Measurements from ENCODE around the gene BCL2A1.
A peak's percentile ranks its signal among the peaks of the same experiment; 100 is the strongest.
"Not testable (repeated sequence)": the region's sequence is repeated elsewhere in the genome, so short reads cannot be mapped to it uniquely, and the experiment has no call there.

BCL2A1 gene

GRCh38 chr15:79970624-79971434, at the start of gene BCL2A1:
BCL2A1 (minus strand) TSS chr15:79971196; CDS start chr15:79971119, 77 bp downstream.
- DNase-seq, result peak; percentile 69

- DNase-seq, result no peak
Observed at GRCh38 chr15:80020731-80021130, 49.7 kb upstream of the BCL2A1 start.

GRCh38 chr15:80020149-80020548, 49.2 kb upstream of the BCL2A1 start:
- DNase-seq, result not testable (repeated sequence)

GRCh38 chr15:80019168-80019745, 48.3 kb upstream of the BCL2A1 start:
- DNase-seq, result no peak

GRCh38 chr15:80017139-80017538, 46.1 kb upstream of the BCL2A1 start:
- DNase-seq, result not testable (repeated sequence)

- DNase-seq, result not testable (repeated sequence)
Observed at GRCh38 chr15:80016506-80016905, 45.5 kb upstream of the BCL2A1 start.

- DNase-seq, result no peak
Observed at GRCh38 chr15:80015156-80015555, 44.2 kb upstream of the BCL2A1 start.

- DNase-seq, result not testable (repeated sequence)
Observed at GRCh38 chr15:80014186-80014585, 43.2 kb upstream of the BCL2A1 start.

GRCh38 chr15:80012060-80012726, 41.2 kb upstream of the BCL2A1 start:
- DNase-seq, result no peak

- no peak for DNase-seq
Observed at GRCh38 chr15:80011596-80011995, 40.6 kb upstream of the BCL2A1 start.

- peak; percentile 40 for DNase-seq
Observed at GRCh38 chr15:80011041-80011523, 40.1 kb upstream of the BCL2A1 start.

GRCh38 chr15:80010131-80010673, 39.2 kb upstream of the BCL2A1 start:
- no peak for DNase-seq

GRCh38 chr15:80007532-80007931, 36.5 kb upstream of the BCL2A1 start:
- DNase-seq, result no peak

- DNase-seq, result no peak
Observed at GRCh38 chr15:80006946-80007345, 36.0 kb upstream of the BCL2A1 start.

- DNase-seq, result no peak
Observed at GRCh38 chr15:80003934-80004472, 33.0 kb upstream of the BCL2A1 start.

GRCh38 chr15:80003171-80003570, 32.2 kb upstream of the BCL2A1 start:
- DNase-seq, result no peak

GRCh38 chr15:80002267-80002666, 31.3 kb upstream of the BCL2A1 start:
- DNase-seq, result no peak

- no peak for DNase-seq
Observed at GRCh38 chr15:79994615-79995014, 23.6 kb upstream of the BCL2A1 start.

- no peak for DNase-seq
Observed at GRCh38 chr15:79991826-79992225, 20.8 kb upstream of the BCL2A1 start.

GRCh38 chr15:79990997-79991334, 20.0 kb upstream of the BCL2A1 start:
- no peak for DNase-seq

- DNase-seq, result no peak
Observed at GRCh38 chr15:79990280-79990996, 19.4 kb upstream of the BCL2A1 start.

- DNase-seq, result no peak
Observed at GRCh38 chr15:79989682-79990081, 18.7 kb upstream of the BCL2A1 start.

GRCh38 chr15:79989183-79989582, 18.2 kb upstream of the BCL2A1 start:
- DNase-seq, result no peak

All from stimulated activated CD4-positive, alpha-beta T cell treated with anti-CD3 and anti-CD28 coated beads, Interleukin-15, amount 100 ng/mL, for 24 hours (primary cell).